Loucy (cell line): ENCODE results near the gene ZNF407.

Experiments
- H2AFZ ChIP-seq: fragments of 200-600 bp; sonication (generic); 2 replicates; pipeline ENCODE4 v1.6.0; 2016; ENCODE audit warnings: antibody characterized with exemption, mild to moderate bottlenecking, low read length, moderate library complexity
- H3F3A ChIP-seq: fragments of 200-600 bp; 2 replicates; pipeline ENCODE4 v1.6.0; 2016; ENCODE audit warnings: antibody characterized with exemption, low read depth, mild to moderate bottlenecking
- H3K27me3 ChIP-seq: fragments of 200-600 bp; sonication (generic); 2 replicates; pipeline ENCODE4 v1.6.1; 2014; ENCODE audit warnings: low read length, mild to moderate bottlenecking; ENCODE audit not compliant: insufficient read depth, poor library complexity, severe bottlenecking
- H3K36me3 ChIP-seq: fragments of 200-600 bp; sonication (generic); 2 replicates; pipeline ENCODE4 v1.6.1; 2016; ENCODE audit warnings: low read length; ENCODE audit not compliant: insufficient read depth
- H3K4me1 ChIP-seq: fragments of 200-600 bp; sonication (generic); 2 replicates; pipeline ENCODE4 v1.5.1; 2014; ENCODE audit warnings: low read length, mild to moderate bottlenecking; ENCODE audit not compliant: insufficient read depth, poor library complexity, severe bottlenecking
- H3K4me2 ChIP-seq: fragments of 200-600 bp; sonication (generic); 2 replicates; pipeline ENCODE4 v1.6.0; 2014; ENCODE audit warnings: antibody characterized with exemption, low read length, low read depth, mild to moderate bottlenecking; ENCODE audit not compliant: poor library complexity, severe bottlenecking
- H3K4me3 ChIP-seq: fragments of 200-600 bp; sonication (generic); 2 replicates; pipeline ENCODE4 v1.5.1; 2014; ENCODE audit warnings: low read length, mild to moderate bottlenecking, mixed read lengths; ENCODE audit not compliant: poor library complexity, severe bottlenecking
- H3K79me2 ChIP-seq: fragments of 200-600 bp; sonication (generic); 2 replicates; pipeline ENCODE4 v1.6.1; 2014; ENCODE audit warnings: low read length; ENCODE audit not compliant: insufficient read depth
- H3K9ac ChIP-seq: fragments of 200-600 bp; sonication (generic); 2 replicates; pipeline ENCODE4 v1.6.0; 2014; ENCODE audit warnings: mild to moderate bottlenecking, low read depth, low read length, moderate library complexity; ENCODE audit not compliant: poor library complexity, severe bottlenecking
- H3K9me2 ChIP-seq: fragments of 200-600 bp; sonication (generic); replicated peaks from 2 replicates; pipeline ENCODE4 v1.6.1; 2016; ENCODE audit warnings: low read depth, low read length, mixed read lengths
- H3K9me3 ChIP-seq: fragments of 200-600 bp; sonication (generic); 2 replicates; pipeline ENCODE4 v1.6.1; 2014; ENCODE audit warnings: mild to moderate bottlenecking, antibody characterized with exemption, low read length, low read depth; ENCODE audit not compliant: insufficient read depth
- H4K20me1 ChIP-seq: fragments of 200-600 bp; sonication (generic); 2 replicates; pipeline ENCODE4 v1.6.0; 2014; ENCODE audit warnings: antibody characterized with exemption, low read length, mild to moderate bottlenecking; ENCODE audit not compliant: insufficient read depth, poor library complexity, severe bottlenecking
- CTCF ChIP-seq: fragments of 200-600 bp; sonication (generic); conservative IDR thresholded peaks from 2 replicates; pipeline ENCODE4 v1.5.1; 2014; ENCODE audit warnings: mild to moderate bottlenecking, antibody characterized with exemption, low read length
- EZH2phosphoT487 ChIP-seq: fragments of 200-600 bp; IDR thresholded peaks from 2 replicates; pipeline ENCODE4 v1.6.1; 2018; ENCODE audit warnings: antibody characterized with exemption, mild to moderate bottlenecking, moderate library complexity, borderline replicate concordance

ZNF407 gene

GRCh38 chr18:74589811-74590210 lies 7.9 kb upstream of the ZNF407 start:
- Histone ChIP-seq H3K9me2 (no peaks in the 10 kb centered on the region), H3K9ac (no peak overlapping the region), H3K36me3 (no peaks in the 10 kb centered on the region), H4K20me1 (peaks cover 8% of the 10 kb centered on the region), H2AFZ (no peak overlapping the region), H3K9me3 (no peaks in the 10 kb centered on the region), H3K79me2 (peaks cover 4% of the 10 kb centered on the region), H3K4me2 (no peak overlapping the region), H3K4me3 (no peak overlapping the region), H3K4me1 (peaks cover 2% of the 10 kb centered on the region), H3F3A (no peaks in the 10 kb centered on the region), H3K27me3 (no peaks in the 10 kb centered on the region)
- TF ChIP-seq EZH2phosphoT487 (no peak), CTCF (no peak)

- no peak overlapping the region for H3K4me2 ChIP-seq
- no peaks in the 10 kb centered on the region for H3K9me2 ChIP-seq
- no peaks in the 10 kb centered on the region for H3K27me3 ChIP-seq
- no peak overlapping the region for H3K9ac ChIP-seq
- peaks cover 15% of the 10 kb centered on the region for H4K20me1 ChIP-seq
- peaks cover 11% of the 10 kb centered on the region for H3K4me1 ChIP-seq
- H3K9me3 ChIP-seq: no peaks in the 10 kb centered on the region
- no peak overlapping the region for H2AFZ ChIP-seq
- no peak overlapping the region for H3K4me3 ChIP-seq
- H3F3A ChIP-seq: no peaks in the 10 kb centered on the region
- H3K79me2 ChIP-seq: peaks cover 13% of the 10 kb centered on the region
- TF ChIP-seq EZH2phosphoT487 (no peak), CTCF (no peak)
- H3K36me3 ChIP-seq: no peaks in the 10 kb centered on the region
These were observed 7.0 kb upstream of the ZNF407 start for GRCh38 chr18:74590671-74591070.

- Histone ChIP-seq H3K4me3 (peak overlapping the region; percentile 92), H3F3A (no peaks in the 10 kb centered on the region), H3K9ac (peak overlapping the region; percentile 96), H3K79me2 (peaks cover 44% of the 10 kb centered on the region), H3K36me3 (no peaks in the 10 kb centered on the region), H3K9me2 (no peaks in the 10 kb centered on the region), H3K4me2 (peak overlapping the region; percentile 91), H3K27me3 (no peaks in the 10 kb centered on the region), H4K20me1 (peaks cover 24% of the 10 kb centered on the region), H3K4me1 (peaks cover 27% of the 10 kb centered on the region), H2AFZ (no peak overlapping the region), H3K9me3 (no peaks in the 10 kb centered on the region)
- TF ChIP-seq EZH2phosphoT487: no peak
- TF ChIP-seq CTCF: no peak
These were observed 2.2 kb upstream of the ZNF407 start for GRCh38 chr18:74595431-74595830.
